Measurements from ENCODE around the gene TLE2. TPM values are rescaled to one million over a fixed set of nuclear protein-coding genes. Genes with fewer than 3 reads are reported as not detected.

The TLE2 gene
- total RNA-seq, 4 donors from 2014 or later = 81.3 to 114 (median 90.3) TPM

DNA sequence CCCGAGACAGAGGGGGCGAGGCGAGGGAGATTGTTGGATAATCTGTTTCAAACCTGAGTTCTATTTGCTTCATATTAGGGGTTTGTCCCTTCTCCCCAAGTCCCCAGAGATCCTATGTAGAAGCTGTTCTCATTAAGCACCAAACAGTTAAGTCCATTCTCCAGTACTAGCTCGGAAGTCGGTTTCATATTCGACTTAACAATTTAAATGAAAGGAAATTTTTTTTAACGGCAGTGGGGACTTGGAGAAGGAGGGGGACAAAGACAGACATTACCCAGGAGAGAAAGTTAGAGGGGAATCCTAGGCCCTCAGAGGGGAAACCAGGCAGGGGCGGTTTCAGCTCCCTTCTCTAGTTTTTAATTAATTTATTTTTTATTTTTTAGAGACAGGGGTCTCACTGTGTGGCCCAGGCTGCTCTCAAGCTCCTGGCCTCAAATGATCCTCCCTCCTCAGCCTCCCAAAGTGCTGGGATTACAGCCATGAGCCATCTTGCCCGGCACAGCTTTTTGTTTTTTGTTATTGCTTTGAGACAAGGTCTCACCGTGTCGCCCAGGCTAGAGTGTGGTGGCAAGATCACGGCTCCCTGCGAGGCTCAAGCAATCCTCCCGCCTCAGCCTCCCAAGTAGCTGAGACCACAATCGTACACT lies 13.7 kb upstream of the TLE2 start:
- no peak overlapping the region for H3K4me3 ChIP-seq (replicated peaks in 1 of 3)

GRCh38 chr19:3041761-3042620 lies 12.9 kb upstream of the TLE2 start:
- H3K36me3 ChIP-seq = no peaks in the 10 kb centered on the region
- no peak for DNase-seq
- WGBS, 2 donors = 23 to 33% methylated on average over 16 to 19 of the region's 40 CpGs
- intact Hi-C loops (cut with DNase I) = no loop called here
- no peak overlapping the region for H3K4me3 ChIP-seq (replicated peaks in 1 of 3)
- TF ChIP-seq, protein P1, sequence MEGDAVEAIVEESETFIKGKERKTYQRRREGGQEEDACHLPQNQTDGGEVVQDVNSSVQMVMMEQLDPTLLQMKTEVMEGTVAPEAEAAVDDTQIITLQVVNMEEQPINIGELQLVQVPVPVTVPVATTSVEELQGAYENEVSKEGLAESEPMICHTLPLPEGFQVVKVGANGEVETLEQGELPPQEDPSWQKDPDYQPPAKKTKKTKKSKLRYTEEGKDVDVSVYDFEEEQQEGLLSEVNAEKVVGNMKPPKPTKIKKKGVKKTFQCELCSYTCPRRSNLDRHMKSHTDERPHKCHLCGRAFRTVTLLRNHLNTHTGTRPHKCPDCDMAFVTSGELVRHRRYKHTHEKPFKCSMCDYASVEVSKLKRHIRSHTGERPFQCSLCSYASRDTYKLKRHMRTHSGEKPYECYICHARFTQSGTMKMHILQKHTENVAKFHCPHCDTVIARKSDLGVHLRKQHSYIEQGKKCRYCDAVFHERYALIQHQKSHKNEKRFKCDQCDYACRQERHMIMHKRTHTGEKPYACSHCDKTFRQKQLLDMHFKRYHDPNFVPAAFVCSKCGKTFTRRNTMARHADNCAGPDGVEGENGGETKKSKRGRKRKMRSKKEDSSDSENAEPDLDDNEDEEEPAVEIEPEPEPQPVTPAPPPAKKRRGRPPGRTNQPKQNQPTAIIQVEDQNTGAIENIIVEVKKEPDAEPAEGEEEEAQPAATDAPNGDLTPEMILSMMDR (IDR thresholded peaks at IDR 0.05) = no peak
- no peak for TF ChIP-seq POLR2A (IDR thresholded peaks at IDR 0.05)
- no peaks in the 10 kb centered on the region for H3K9me3 ChIP-seq
- H3K4me1 ChIP-seq = peaks cover 0 to 4% of the 10 kb centered on the region in 2 donors
- H3K27me3 ChIP-seq = no peaks in the 10 kb centered on the region
- H3K27ac ChIP-seq = no peak overlapping the region

More for the DNA sequence above, 13.7 kb upstream of the TLE2 start:
- Histone ChIP-seq H3K27me3 (no peaks in the 10 kb centered on the region), H3K27ac (no peak overlapping the region), H3K36me3 (no peaks in the 10 kb centered on the region), H3K4me1 (peaks cover 4 to 5% of the 10 kb centered on the region in 2 donors), H3K9me3 (no peaks in the 10 kb centered on the region)
- WGBS, 2 donors = 51 to 54% methylated on average over 15 of the region's 15 CpGs
- no peak for DNase-seq
- intact Hi-C loops (cut with DNase I) = no loop called here
- no peak for TF ChIP-seq POLR2A (IDR thresholded peaks at IDR 0.05)

- WGBS, 2 donors = 77 to 83% methylated on average over 12 of the region's 12 CpGs
- Histone ChIP-seq H3K9me3 (no peaks in the 10 kb centered on the region), H3K27ac (no peak overlapping the region), H3K4me1 (peaks cover 0 to 11% of the 10 kb centered on the region in 2 donors), H3K27me3 (no peaks in the 10 kb centered on the region), H3K36me3 (no peaks in the 10 kb centered on the region), H3K4me3 (replicated peaks in 1 of 3) (no peak overlapping the region)
- DNase-seq = no peak
- no peak for TF ChIP-seq POLR2A (IDR thresholded peaks at IDR 0.05)
- TF ChIP-seq, protein P1 (IDR thresholded peaks at IDR 0.05) = no peak
- intact Hi-C loops (cut with DNase I) = no loop called here
Observed at GRCh38 chr19:3041327-3041726, 12.2 kb upstream of the TLE2 start.

- intact Hi-C loops (cut with DNase I) = no loop called here
- no peaks in the 10 kb centered on the region for H3K27me3 ChIP-seq
- no peak overlapping the region for H3K27ac ChIP-seq
- no peak overlapping the region for H3K4me3 ChIP-seq (replicated peaks in 1 of 3)
- no peaks in the 10 kb centered on the region for H3K36me3 ChIP-seq
- no peaks in the 10 kb centered on the region for H3K9me3 ChIP-seq
- WGBS, 2 donors = 84 to 85% methylated on average over 15 to 17 of the region's 17 CpGs
- peaks cover 7 to 18% of the 10 kb centered on the region in 2 donors for H3K4me1 ChIP-seq
- no peak for TF ChIP-seq POLR2A (IDR thresholded peaks at IDR 0.05)
- TF ChIP-seq, protein P1 (IDR thresholded peaks at IDR 0.05) = no peak
- no peak for DNase-seq
Observed at GRCh38 chr19:3039641-3040077, 10.6 kb upstream of the TLE2 start.

DNA sequence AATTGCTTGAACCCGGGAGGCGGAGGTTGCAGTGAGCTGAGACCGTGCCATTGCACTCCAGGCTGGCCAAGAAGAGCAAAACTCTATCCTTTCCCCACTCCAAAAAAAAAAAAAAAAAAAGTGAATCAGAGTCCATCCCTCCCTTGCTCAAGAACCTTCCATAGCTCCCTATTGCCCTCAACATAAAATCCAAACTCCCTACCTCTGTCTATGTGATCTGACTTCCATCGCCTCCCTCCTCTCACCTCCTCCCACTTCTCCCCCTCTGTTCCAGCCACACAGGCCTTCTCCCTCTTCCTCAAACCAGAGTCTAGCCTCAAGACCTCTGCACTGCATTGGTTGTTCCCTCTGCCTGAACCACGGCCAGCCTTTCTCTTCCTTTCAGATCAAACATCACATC lies 10.0 kb upstream of the TLE2 start:
- Histone ChIP-seq H3K4me3 (replicated peaks in 1 of 3) (no peak overlapping the region), H3K9me3 (no peaks in the 10 kb centered on the region), H3K36me3 (no peaks in the 10 kb centered on the region), H3K27ac (no peak overlapping the region), H3K4me1 (peaks cover 11 to 23% of the 10 kb centered on the region in 2 donors), H3K27me3 (no peaks in the 10 kb centered on the region)
- DNase-seq = no peak
- 85 to 90% methylated on average over 5 of the region's 5 CpGs for WGBS, 2 donors
- intact Hi-C loops (cut with DNase I) = no loop called here
- TF ChIP-seq, protein P1 (IDR thresholded peaks at IDR 0.05) = no peak
- no peak for TF ChIP-seq POLR2A (IDR thresholded peaks at IDR 0.05)

All from thyroid gland (tissue), 4 donors.